Fibroblast of villous mesenchyme (primary cell): Measurements from ENCODE around the gene TMEM30A. TPM values are rescaled to one million over a fixed set of nuclear protein-coding genes. Genes with fewer than 3 reads are reported as not detected.

Source experiments
- DNase-seq: peaks from one replicate; pipeline ENCODE4 v3.0.0-alpha.2; 2010; ENCODE audit warnings: low read depth
- H3K4me3 ChIP-seq: 2 replicates; pipeline ENCODE4 v1.5.1; 2011; ENCODE audit warnings: low read depth, mild to moderate bottlenecking, low read length
- total RNA-seq: library from RNA; depleted of rRNA; stranded (reverse); fragments of >200 nt; gene quantifications from 2 replicates; pipeline ENCODE4 v1.2.3, GENCODE V29; 2012
- TF ChIP-seq, protein P1 (sequence below): IDR thresholded peaks from 2 replicates; pipeline ENCODE4 v1.5.1; 2012; ENCODE audit warnings: low read depth, mild to moderate bottlenecking, low read length; ENCODE audit not compliant: insufficient read depth

The TMEM30A gene
- total RNA-seq, 1 donor = 236 TPM

DNA sequence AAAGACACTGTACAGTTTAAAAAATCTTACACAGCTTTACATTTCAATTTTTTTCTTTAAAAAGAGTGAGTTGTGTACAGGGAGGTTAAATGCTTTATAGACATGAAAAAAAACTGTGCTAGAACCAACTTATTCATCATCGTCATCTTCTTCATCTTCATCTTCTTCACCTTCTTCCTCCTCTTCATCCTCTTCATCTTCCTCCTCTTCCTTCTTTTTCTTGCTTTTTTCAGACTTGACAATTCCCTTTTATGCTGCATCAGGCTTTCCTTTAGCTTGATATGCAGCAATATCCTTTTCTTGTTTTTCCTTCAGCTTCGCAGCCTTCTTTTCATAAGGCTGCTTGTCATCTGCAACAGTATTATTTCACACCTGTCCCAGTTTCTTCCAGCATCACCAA, 34.3 kb upstream of the TMEM30A start:
- TF ChIP-seq, protein P1, sequence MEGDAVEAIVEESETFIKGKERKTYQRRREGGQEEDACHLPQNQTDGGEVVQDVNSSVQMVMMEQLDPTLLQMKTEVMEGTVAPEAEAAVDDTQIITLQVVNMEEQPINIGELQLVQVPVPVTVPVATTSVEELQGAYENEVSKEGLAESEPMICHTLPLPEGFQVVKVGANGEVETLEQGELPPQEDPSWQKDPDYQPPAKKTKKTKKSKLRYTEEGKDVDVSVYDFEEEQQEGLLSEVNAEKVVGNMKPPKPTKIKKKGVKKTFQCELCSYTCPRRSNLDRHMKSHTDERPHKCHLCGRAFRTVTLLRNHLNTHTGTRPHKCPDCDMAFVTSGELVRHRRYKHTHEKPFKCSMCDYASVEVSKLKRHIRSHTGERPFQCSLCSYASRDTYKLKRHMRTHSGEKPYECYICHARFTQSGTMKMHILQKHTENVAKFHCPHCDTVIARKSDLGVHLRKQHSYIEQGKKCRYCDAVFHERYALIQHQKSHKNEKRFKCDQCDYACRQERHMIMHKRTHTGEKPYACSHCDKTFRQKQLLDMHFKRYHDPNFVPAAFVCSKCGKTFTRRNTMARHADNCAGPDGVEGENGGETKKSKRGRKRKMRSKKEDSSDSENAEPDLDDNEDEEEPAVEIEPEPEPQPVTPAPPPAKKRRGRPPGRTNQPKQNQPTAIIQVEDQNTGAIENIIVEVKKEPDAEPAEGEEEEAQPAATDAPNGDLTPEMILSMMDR = no peak
- no peak for DNase-seq
- no peak overlapping the region for H3K4me3 ChIP-seq

DNA sequence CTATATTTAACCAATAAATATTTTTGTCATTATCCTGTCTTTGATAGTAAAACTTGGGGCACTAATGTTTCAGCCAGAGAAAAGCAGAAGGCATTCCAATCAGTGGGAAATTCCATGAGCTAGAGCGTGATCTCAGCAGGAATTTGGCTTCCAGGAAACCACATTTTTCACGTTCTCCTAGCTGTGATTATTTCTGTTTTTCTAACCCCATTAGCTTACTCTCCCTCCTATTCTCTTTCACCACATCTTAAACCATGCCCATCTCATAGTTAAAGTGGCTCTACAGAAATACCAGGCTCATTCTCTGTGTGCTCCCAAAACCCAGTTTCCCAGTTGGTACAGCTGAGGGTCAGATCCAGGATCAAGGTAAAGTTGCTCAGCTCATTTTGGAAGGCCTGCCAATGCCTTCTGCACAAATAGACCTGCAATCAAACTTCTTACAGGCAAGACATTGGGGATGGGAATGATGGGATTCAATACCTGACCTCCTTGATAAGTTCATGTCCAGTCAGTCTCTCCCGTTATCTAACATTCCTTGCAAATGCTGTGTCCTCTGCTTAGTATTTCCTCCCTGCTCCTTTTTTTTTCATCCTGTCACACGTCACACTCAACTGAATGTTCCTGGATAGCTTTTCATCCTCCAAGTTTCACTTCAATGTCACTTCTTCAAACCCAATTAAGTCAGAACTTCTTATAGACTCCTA, 33.1 kb upstream of the TMEM30A start:
- no peak overlapping the region for H3K4me3 ChIP-seq
- TF ChIP-seq, protein P1 = no peak

DNA sequence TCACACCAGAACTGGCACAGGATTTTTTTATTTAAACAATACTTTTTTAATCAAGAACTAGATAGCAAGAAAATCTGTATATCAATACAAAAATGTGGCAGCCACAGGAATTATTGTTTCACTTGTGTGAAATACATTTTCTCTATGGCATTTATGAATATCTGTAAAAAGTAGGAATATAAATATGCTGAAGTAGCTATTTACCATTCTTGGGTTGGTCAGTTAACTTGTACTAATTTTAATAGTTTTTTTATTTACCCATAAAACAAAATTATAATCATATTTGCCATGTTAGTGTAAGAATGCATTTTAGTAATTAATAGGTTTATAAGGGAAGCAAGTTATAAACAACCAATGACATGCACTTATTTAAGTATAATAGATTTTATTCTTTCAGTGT, 31.4 kb upstream of the TMEM30A start:
- DNase-seq = no peak
- H3K4me3 ChIP-seq = no peak overlapping the region
- TF ChIP-seq, protein P1 = no peak

More for the DNA sequence above, 33.1 kb upstream of the TMEM30A start:
- DNase-seq = peak; percentile 53

DNA sequence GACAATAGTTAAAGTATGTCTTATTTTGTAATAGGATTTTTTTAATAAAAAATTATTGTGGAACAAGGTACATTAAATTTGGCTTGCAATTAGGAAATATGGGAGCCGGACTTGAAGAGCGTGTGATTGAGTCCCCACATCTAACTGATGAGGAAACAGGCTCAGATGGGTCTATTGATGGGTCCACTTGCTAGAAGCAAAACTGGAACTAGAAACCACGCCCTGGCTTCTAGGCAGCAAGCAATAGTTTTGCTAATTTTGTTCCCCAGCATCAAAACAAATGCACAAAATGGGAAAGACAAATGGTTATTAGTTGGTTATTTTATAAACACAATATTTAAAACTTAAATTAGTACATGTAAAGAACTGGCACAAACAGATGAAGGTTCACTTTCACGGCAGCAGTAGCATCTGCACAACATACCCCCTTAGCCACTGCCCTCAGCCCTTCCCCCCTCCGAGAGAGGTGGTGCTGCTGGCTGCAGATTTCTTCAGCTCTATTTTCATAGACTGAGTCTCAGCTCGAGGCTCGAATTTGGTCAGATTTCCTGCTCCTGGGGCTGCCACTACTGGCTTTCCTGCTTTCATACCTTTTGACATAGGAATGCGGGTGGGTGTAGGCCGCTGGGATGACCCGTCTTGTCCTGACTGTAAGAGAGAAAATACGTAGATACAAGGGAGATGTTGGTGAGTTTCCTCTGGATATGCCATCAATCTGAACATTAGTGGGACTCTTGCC, 23.8 kb upstream of the TMEM30A start:
- TF ChIP-seq, protein P1 = no peak
- no peak for DNase-seq
- H3K4me3 ChIP-seq = no peak overlapping the region

DNA sequence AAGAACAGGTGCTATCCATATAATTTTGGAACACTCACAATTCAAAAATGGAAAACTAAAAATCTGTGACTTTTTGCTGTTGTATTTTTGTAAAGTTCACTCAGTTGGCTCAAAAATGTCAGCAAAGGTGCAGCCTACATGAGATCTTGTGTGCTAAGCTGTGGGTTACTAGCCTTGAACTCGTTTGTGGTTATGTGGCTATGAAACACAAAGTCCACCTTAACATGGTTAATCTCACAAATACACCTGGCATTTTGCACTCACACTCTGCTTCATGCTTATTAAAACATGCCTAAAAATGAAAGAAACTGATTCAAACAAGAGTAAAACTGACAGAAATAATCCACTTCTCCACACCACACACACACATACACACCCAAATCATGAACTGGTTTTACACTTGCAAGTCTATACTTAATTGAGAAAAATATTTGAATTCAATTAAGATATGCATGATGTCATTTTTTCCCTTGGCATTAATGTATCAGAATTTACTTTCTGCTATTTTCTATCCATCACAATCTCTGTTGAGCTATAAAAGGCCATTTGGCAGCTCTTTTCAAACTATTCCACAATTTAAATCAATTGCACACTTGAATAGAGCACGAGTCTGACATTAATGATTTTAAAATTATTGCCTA, 22.9 kb upstream of the TMEM30A start:
- TF ChIP-seq, protein P1 = no peak
- no peak overlapping the region for H3K4me3 ChIP-seq
- DNase-seq = no peak

DNA sequence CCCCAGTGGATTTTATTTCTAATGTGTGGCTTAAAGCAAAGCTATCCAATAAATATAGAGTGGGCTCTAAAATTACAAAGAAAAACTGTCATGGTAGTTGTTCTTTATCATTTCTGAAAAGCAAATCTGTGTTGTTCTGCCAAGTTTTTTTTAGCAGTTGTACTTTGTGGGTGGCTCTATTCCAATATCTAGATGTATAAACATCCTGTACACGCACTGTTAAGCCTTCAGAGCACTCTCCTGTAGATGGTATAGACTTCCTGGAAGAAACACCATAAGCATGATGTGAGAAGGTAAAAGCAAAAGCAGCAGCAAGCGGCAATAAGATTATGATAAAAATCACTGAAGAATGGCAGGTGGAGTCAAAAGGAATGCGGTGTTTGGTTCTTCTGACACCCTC, 21.5 kb upstream of the TMEM30A start:
- no peak for DNase-seq
- no peak overlapping the region for H3K4me3 ChIP-seq
- TF ChIP-seq, protein P1 = no peak
